Nephron progenitor cell (in vitro differentiated cells): Measurements from ENCODE around the gene PLCB4.

Source experiments
- DNase-seq: peaks from one replicate; pipeline ENCODE4 v3.0.0; 2021
- H3K27ac Mint-ChIP-seq: 2 replicates; pipeline ENCODE4 v1.8.0; 2021; ENCODE audit warnings: mild to moderate bottlenecking, moderate library complexity, mixed read lengths
- H3K27me3 Mint-ChIP-seq: 2 replicates; pipeline ENCODE4 v1.8.0; 2021; ENCODE audit warnings: mild to moderate bottlenecking, low read depth, mixed read lengths; ENCODE audit not compliant: poor library complexity
- H3K36me3 Mint-ChIP-seq: 2 replicates; pipeline ENCODE4 v1.8.0; 2021; ENCODE audit warnings: low read depth, mixed read lengths
- H3K4me1 Mint-ChIP-seq: 2 replicates; pipeline ENCODE4 v1.8.0; 2021; ENCODE audit warnings: mixed read lengths
- H3K4me3 Mint-ChIP-seq: 2 replicates; pipeline ENCODE4 v1.8.0; 2021; ENCODE audit warnings: mild to moderate bottlenecking, moderate library complexity, mixed read lengths
- H3K9me3 Mint-ChIP-seq: 2 replicates; pipeline ENCODE4 v1.8.0; 2021; ENCODE audit warnings: mild to moderate bottlenecking, moderate library complexity, mixed read lengths
- TF ChIP-seq, protein P1 (sequence below): fragments of 200-600 bp; sonication (generic); IDR thresholded peaks from 2 replicates; pipeline ENCODE4 v1.5.0; 2021; ENCODE audit warnings: antibody characterized with exemption

PLCB4 gene

DNA sequence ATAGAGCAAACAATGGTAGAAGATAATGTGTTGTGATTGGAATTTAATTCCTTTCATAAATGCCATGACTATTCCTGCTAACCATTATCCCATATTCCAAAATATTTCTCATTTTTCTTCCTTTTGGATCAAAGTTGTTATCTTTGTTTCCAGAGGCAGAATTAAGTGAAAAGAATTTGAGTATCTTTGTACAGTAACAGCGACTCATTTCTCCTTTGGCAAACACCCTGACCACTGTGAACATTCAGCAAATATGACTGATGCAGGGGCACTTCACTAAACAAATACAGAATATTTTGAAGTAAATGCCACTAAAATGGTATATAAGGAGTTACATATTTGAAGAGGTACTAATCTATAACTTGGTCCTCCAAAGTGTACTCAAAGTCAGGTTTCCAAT, 340.5 kb downstream of the PLCB4 start:
- Mint-ChIP-seq H3K27ac (no peak overlapping the region), H3K4me1 (no peaks in the 10 kb centered on the region), H3K4me3 (no peak overlapping the region), H3K9me3 (no peaks in the 10 kb centered on the region), H3K27me3 (no peaks in the 10 kb centered on the region), H3K36me3 (peaks cover 44% of the 10 kb centered on the region)
- no peak for DNase-seq
- TF ChIP-seq, protein P1, sequence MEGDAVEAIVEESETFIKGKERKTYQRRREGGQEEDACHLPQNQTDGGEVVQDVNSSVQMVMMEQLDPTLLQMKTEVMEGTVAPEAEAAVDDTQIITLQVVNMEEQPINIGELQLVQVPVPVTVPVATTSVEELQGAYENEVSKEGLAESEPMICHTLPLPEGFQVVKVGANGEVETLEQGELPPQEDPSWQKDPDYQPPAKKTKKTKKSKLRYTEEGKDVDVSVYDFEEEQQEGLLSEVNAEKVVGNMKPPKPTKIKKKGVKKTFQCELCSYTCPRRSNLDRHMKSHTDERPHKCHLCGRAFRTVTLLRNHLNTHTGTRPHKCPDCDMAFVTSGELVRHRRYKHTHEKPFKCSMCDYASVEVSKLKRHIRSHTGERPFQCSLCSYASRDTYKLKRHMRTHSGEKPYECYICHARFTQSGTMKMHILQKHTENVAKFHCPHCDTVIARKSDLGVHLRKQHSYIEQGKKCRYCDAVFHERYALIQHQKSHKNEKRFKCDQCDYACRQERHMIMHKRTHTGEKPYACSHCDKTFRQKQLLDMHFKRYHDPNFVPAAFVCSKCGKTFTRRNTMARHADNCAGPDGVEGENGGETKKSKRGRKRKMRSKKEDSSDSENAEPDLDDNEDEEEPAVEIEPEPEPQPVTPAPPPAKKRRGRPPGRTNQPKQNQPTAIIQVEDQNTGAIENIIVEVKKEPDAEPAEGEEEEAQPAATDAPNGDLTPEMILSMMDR: no peak

DNA sequence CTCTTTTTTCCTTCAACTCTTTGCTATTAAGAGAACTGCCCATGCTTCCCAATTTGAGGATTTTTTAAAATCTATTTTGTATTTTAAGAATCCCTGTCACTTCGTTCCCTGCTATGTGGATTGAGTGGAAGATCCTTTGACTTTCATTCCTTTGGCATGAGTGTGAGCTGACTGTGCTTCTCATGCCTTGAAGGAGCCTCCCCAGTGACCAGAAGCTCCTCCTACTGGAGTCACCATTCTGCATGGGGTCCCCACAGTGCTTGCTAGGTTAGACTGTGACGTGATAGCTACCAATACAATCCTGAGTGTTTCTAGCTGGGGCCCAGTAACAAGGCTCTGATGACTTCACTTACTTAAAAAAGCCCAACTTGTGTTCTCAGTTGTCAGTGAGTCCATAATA, 341.1 kb downstream of the PLCB4 start:
- TF ChIP-seq, protein P1: no peak
- H3K4me1 Mint-ChIP-seq: no peaks in the 10 kb centered on the region
- no peaks in the 10 kb centered on the region for H3K27me3 Mint-ChIP-seq
- H3K9me3 Mint-ChIP-seq: no peaks in the 10 kb centered on the region
- peak overlapping the region; percentile 32 for H3K27ac Mint-ChIP-seq
- H3K4me3 Mint-ChIP-seq: no peak overlapping the region
- peaks cover 47% of the 10 kb centered on the region for H3K36me3 Mint-ChIP-seq
- DNase-seq: no peak

DNA sequence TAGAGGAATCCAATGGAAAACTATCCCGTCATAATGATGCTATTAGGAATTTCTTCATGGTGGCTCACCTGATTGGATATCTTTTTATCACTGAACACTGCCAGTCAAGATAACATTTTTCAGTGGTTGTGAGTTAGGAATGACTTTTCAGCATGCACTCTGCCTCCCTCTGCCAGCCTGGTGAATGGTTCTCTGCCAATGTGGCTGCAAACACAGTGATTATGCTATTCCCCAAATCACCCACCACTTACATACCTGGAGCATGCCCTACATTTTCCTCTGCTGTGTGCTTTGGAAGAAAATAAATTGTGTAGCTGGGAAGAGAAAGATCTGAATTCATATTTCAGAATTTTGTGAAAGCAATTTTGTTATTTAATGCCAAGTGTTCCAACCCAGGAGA, 342.9 kb downstream of the PLCB4 start:
- no peak overlapping the region for H3K27ac Mint-ChIP-seq
- no peak for DNase-seq
- no peak overlapping the region for H3K4me3 Mint-ChIP-seq
- TF ChIP-seq, protein P1: no peak
- no peaks in the 10 kb centered on the region for H3K9me3 Mint-ChIP-seq
- no peaks in the 10 kb centered on the region for H3K4me1 Mint-ChIP-seq
- H3K36me3 Mint-ChIP-seq: peaks cover 47% of the 10 kb centered on the region
- no peaks in the 10 kb centered on the region for H3K27me3 Mint-ChIP-seq

DNA sequence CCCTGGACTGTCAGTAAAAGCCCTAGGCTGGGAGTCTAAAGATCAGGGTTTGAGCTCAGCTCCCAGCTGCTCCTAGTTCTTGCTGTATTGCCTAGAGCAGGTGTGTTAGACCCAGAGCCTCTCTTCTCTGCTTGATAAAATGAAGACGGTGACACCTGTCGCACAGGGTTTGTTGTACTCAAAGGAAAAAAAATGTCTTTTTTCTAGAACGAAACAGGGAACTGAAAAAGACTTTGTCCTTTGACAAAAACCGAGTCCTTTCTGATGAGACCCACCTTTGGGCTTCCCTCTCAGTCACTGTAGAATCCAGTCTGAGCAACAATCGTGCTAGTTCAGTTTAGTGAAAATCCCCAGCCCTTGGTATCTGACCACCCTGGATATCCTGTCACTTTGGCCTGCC, 343.4 kb downstream of the PLCB4 start:
- H3K36me3 Mint-ChIP-seq: peaks cover 49% of the 10 kb centered on the region
- DNase-seq: no peak

DNA sequence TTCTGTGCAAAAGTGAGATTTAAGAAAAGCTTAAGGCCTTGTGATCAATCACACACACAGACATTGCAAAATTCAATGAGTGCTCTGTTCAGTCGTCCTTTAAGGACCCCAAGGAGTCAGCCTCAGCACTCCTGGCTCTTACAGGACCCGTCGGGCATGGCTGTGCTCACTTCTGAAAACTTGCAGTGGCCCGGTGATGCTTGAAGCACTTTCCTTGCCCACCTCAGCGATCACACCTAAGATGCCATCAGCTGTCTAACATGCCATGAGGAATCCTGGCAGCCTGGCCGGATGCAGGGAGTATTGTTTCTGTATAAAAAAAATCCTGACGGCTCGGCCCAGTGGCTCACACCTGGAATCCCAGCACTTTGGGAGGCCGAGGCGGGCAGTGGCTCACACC, 344.1 kb downstream of the PLCB4 start:
- no peaks in the 10 kb centered on the region for H3K4me1 Mint-ChIP-seq
- TF ChIP-seq, protein P1: no peak
- H3K9me3 Mint-ChIP-seq: no peaks in the 10 kb centered on the region
- H3K27me3 Mint-ChIP-seq: no peaks in the 10 kb centered on the region
- H3K27ac Mint-ChIP-seq: no peak overlapping the region
- no peak for DNase-seq
- H3K4me3 Mint-ChIP-seq: no peak overlapping the region
- H3K36me3 Mint-ChIP-seq: peaks cover 54% of the 10 kb centered on the region

More for the DNA sequence above, 343.4 kb downstream of the PLCB4 start:
- Mint-ChIP-seq H3K27ac (no peak overlapping the region), H3K27me3 (no peaks in the 10 kb centered on the region), H3K4me1 (no peaks in the 10 kb centered on the region), H3K4me3 (no peak overlapping the region), H3K9me3 (no peaks in the 10 kb centered on the region)
- TF ChIP-seq, protein P1: no peak

DNA sequence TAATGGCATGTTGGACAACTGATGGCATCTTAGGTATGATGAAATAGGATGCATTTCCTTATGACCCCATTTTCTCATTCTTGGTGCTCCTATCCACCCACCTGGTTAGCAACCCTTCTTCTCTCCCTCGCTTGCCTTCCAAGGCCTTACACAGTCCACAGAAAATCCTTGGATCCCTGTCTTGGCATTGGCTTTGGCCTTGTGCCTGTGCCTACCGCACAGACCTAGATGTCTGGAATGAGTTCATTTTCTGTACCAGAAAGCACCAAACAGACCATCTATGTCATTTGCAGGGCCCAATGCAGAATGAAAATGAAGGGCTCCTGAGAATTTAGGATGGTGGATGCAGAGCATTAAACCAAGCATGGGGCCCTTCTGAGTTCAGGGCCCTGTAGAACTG, 346.5 kb downstream of the PLCB4 start:
- Mint-ChIP-seq H3K9me3 (no peaks in the 10 kb centered on the region), H3K4me3 (no peak overlapping the region), H3K36me3 (peaks cover 41% of the 10 kb centered on the region), H3K27me3 (no peaks in the 10 kb centered on the region), H3K27ac (no peak overlapping the region), H3K4me1 (no peaks in the 10 kb centered on the region)
- no peak for DNase-seq
- TF ChIP-seq, protein P1: no peak
